ENCODE measurements around the gene SHH. TPM values are rescaled to one million over a fixed set of nuclear protein-coding genes. Genes with fewer than 3 reads are reported as not detected.

The SHH gene
- total and polyA plus RNA-seq, 3 experiments from 2014 or later = not detected

- Mint-ChIP-seq H3K4me1 (peaks cover 8 to 30% (median 8%) of the 10 kb centered on the region in 3 donors), H3K27me3 (peaks cover 41 to 60% of the 10 kb centered on the region in 2 donors), H3K27ac (no peak overlapping the region), H3K4me3 (no peak overlapping the region), H3K36me3 (no peaks in the 10 kb centered on the region), H3K9me3 (no peaks in the 10 kb centered on the region)
- Histone ChIP-seq H3K36me3 (ENCODE audit: insufficient read depth, low read length) (no peaks in the 10 kb centered on the region), H3K27ac (ENCODE audit: low read depth, low read length) (no peak overlapping the region), H3K4me3 (ENCODE audit: low read length) (no peak overlapping the region), H3K27me3 (ENCODE audit: insufficient read depth, low read length, poor library complexity, severe bottlenecking) (peaks cover 17% of the 10 kb centered on the region), H3K9me3 (ENCODE audit: low read length) (no peaks in the 10 kb centered on the region), H3K4me1 (ENCODE audit: insufficient read depth, low read length) (no peaks in the 10 kb centered on the region)
- CTCF ChIA-PET = no interaction called here
- DNase-seq = no peak
- POLR2A ChIA-PET = no interaction called here
These were observed 1.5 kb upstream of the SHH start for GRCh38 chr7:155813546-155814315.

GRCh38 chr7:155813125-155813524 is 862 bp upstream of the SHH start:
- Histone ChIP-seq H3K4me1 (ENCODE audit: insufficient read depth, low read length) (no peaks in the 10 kb centered on the region), H3K27ac (ENCODE audit: low read depth, low read length) (no peak overlapping the region), H3K4me3 (ENCODE audit: low read length) (no peak overlapping the region), H3K27me3 (ENCODE audit: insufficient read depth, low read length, poor library complexity, severe bottlenecking) (peaks cover 17% of the 10 kb centered on the region), H3K36me3 (ENCODE audit: insufficient read depth, low read length) (no peaks in the 10 kb centered on the region), H3K9me3 (ENCODE audit: low read length) (no peaks in the 10 kb centered on the region)
- peaks cover 8 to 31% (median 8%) of the 10 kb centered on the region in 3 donors for H3K4me1 Mint-ChIP-seq
- no peaks in the 10 kb centered on the region for H3K9me3 Mint-ChIP-seq
- ChIA-PET POLR2A (no interaction called here), CTCF (no interaction called here)
- no peak overlapping the region for H3K4me3 Mint-ChIP-seq
- peaks cover 42 to 60% of the 10 kb centered on the region in 2 donors for H3K27me3 Mint-ChIP-seq
- H3K27ac Mint-ChIP-seq = no peak overlapping the region
- H3K36me3 Mint-ChIP-seq = no peaks in the 10 kb centered on the region
- DNase-seq = no peak

DNA sequence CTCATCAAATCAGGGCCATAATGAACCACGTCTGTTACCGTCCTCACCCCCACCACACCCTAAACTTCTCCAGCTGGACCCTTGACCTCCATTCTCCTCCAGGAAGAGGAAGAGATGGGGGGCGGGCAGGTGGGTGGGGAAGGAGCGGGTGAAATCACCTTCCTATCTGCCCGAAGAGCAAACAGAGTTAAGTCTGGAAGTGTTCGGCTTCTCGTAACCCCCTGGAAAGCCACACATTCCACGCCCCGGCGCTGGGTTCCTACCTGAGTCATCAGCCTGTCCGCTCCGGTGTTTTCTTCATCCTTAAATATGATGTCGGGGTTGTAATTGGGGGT is 736 bp downstream of the SHH start:
- Mint-ChIP-seq H3K27me3 (peaks cover 48 to 74% of the 10 kb centered on the region in 2 donors), H3K36me3 (no peaks in the 10 kb centered on the region), H3K9me3 (peaks cover 0 to 2% (median 0%) of the 10 kb centered on the region in 5 donors), H3K4me3 (peak overlapping the region in 1 of 7 donors; percentile 61), H3K27ac (no peak overlapping the region), H3K4me1 (peaks cover 8 to 42% (median 12%) of the 10 kb centered on the region in 3 donors)
- Histone ChIP-seq H3K36me3 (ENCODE audit: insufficient read depth, low read length) (no peaks in the 10 kb centered on the region), H3K9me3 (ENCODE audit: low read length) (no peaks in the 10 kb centered on the region), H3K4me3 (ENCODE audit: low read length) (no peak overlapping the region), H3K27me3 (ENCODE audit: insufficient read depth, low read length, poor library complexity, severe bottlenecking) (peaks cover 17% of the 10 kb centered on the region), H3K27ac (ENCODE audit: low read depth, low read length) (no peak overlapping the region), H3K4me1 (ENCODE audit: insufficient read depth, low read length) (no peaks in the 10 kb centered on the region)
- ChIA-PET CTCF (no interaction called here), POLR2A (interaction anchor here (0.6 kb wide), 1 partner anchor 17 kb away, joined by 3 read pairs; no protein-coding TSS in a partner anchor)
- no peak for DNase-seq

DNA sequence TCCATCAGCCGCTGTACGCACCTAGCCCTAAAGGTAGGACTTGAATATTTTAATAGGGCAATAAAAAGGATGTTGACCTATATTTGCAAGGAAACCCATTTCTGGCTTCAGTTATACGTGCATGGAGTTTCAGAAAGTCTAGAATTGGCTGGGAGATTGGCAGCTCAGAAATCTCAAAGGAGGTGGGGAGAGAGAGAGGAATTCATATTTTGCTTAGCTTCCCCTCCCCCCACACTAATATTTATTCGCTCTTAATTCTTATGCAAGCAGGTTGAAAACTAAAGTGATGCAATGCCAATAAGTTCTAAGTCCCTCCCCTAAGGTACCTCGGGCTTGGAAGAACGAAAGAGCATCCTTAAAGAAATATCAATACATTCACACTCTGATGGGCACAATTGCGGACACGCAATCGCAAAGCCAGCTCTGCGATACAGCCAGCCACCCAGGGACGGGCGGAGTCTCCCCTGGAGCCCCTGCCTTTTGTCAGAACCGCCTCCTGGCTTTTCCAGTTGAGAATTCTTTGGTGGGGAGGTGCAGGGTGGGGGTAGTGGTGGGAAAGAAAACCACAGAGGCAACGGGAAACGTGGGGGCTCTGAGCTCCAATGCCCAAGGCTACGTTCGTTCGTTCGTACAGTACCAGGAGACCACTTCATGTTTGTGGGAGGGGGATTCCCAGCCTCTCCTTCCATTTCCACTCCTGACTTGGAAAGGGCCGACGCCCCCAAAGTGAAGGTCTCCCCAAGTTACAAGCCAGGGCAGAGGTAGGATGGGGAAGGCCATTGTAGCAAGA is 1.3 kb downstream of the SHH start:
- Mint-ChIP-seq H3K36me3 (no peaks in the 10 kb centered on the region), H3K27ac (no peak overlapping the region), H3K27me3 (peaks cover 48 to 76% of the 10 kb centered on the region in 2 donors), H3K4me1 (peaks cover 8 to 45% (median 14%) of the 10 kb centered on the region in 3 donors), H3K4me3 (no peak overlapping the region), H3K9me3 (peaks cover 0 to 2% (median 0%) of the 10 kb centered on the region in 5 donors)
- peaks cover 17% of the 10 kb centered on the region for H3K27me3 ChIP-seq (ENCODE audit: insufficient read depth, low read length, poor library complexity, severe bottlenecking)
- no peak overlapping the region for H3K4me3 ChIP-seq (ENCODE audit: low read length)
- POLR2A ChIA-PET = interaction anchor here (0.6 kb wide), 1 partner anchor 16 kb away, joined by 3 read pairs; no protein-coding TSS in a partner anchor
- H3K27ac ChIP-seq (ENCODE audit: low read depth, low read length) = no peak overlapping the region
- H3K4me1 ChIP-seq (ENCODE audit: insufficient read depth, low read length) = no peaks in the 10 kb centered on the region
- no peak for DNase-seq
- no peaks in the 10 kb centered on the region for H3K9me3 ChIP-seq (ENCODE audit: low read length)
- CTCF ChIA-PET = no interaction called here
- no peaks in the 10 kb centered on the region for H3K36me3 ChIP-seq (ENCODE audit: insufficient read depth, low read length)

DNA sequence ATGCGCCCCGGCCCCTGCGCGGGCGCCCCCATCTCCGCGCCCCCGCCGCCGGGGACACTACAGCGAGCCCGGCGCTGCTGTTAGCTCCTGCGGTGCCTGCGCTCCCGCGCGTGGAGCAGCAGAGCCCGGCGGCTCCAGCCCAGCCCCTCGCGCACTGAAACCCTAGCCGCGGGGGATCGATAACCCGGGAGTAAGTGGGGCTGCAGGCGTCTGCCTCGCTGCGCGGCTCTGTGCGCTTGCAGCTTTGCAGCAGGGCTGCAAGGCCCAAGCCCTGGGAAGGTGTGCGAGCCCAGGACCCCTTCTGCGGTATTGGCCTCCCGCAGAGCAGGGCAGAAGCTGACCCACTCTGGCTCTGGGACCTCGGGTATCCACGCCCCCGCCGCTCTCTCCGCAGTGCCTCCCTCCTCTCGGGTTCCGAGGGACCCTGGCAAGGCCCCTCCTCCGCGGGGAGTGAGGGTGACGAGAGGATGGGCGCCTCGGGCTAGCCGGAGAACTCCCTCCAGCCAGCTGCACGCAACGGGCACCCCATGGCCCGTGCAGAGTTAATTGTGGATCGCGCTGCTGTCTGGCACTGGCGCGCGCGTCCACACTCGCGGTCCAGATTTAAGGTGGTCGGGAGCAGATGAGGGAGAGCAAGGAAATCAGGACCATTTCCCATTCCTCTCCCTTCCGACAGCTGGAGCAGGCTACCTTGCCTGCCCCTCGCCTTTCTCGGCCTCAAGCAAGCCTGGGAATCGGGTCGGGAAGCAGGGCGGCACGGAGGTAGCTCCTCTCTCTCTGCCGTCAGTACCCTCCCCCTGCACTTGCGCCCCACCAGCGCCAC is 2.1 kb downstream of the SHH start:
- Histone ChIP-seq H3K4me1 (ENCODE audit: insufficient read depth, low read length) (no peaks in the 10 kb centered on the region), H3K27me3 (ENCODE audit: insufficient read depth, low read length, poor library complexity, severe bottlenecking) (peaks cover 13% of the 10 kb centered on the region), H3K36me3 (ENCODE audit: insufficient read depth, low read length) (no peaks in the 10 kb centered on the region), H3K27ac (ENCODE audit: low read depth, low read length) (no peak overlapping the region), H3K4me3 (ENCODE audit: low read length) (no peak overlapping the region), H3K9me3 (ENCODE audit: low read length) (no peaks in the 10 kb centered on the region)
- no peak overlapping the region for H3K4me3 Mint-ChIP-seq
- ChIA-PET CTCF (no interaction called here), POLR2A (no interaction called here)
- H3K4me1 Mint-ChIP-seq = peaks cover 11 to 42% (median 12%) of the 10 kb centered on the region in 3 donors
- peaks cover 0 to 2% (median 0%) of the 10 kb centered on the region in 5 donors for H3K9me3 Mint-ChIP-seq
- no peak for DNase-seq
- H3K27me3 Mint-ChIP-seq = peaks cover 43 to 72% of the 10 kb centered on the region in 2 donors
- H3K27ac Mint-ChIP-seq = no peak overlapping the region
- H3K36me3 Mint-ChIP-seq = no peaks in the 10 kb centered on the region

DNA sequence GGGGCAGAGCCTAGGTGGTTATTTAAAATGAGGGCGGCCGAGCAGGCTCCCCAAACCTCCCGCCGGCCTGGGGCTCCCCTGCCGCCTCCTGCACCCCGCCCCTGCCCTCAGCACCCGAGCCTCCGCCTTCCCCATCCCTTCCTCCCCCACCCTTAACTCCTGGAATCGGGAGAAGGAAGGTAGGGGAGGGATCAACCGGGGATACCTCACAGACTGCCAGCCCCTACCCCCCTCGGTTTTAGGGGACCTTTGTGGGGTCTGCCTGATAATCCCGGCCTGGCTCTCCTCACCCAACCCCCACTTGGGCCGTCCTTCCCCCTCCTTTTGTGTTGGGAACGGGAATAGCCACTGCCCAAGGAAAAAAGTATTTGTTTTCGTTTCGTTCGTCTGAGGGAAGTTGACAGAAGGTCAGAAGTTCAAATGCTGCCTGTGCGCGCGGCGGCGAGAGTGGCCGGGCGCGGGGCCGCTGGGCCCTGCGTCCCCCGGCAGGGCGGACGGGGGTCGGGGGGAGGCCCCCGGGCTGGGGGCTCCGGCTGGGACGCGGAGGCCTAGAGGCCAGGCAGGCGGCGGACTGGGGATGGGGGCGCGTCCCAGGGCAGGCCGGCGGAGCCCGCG is 2.8 kb downstream of the SHH start:
- ChIA-PET CTCF (no interaction called here), POLR2A (no interaction called here)
- Mint-ChIP-seq H3K27ac (no peak overlapping the region), H3K9me3 (peaks cover 0 to 2% (median 0%) of the 10 kb centered on the region in 5 donors), H3K4me3 (peak overlapping the region in 1 of 7 donors; percentile 73), H3K27me3 (peaks cover 44 to 75% of the 10 kb centered on the region in 2 donors), H3K4me1 (peaks cover 12 to 44% (median 12%) of the 10 kb centered on the region in 3 donors), H3K36me3 (no peaks in the 10 kb centered on the region)
- Histone ChIP-seq H3K27me3 (ENCODE audit: insufficient read depth, low read length, poor library complexity, severe bottlenecking) (peaks cover 13% of the 10 kb centered on the region), H3K4me1 (ENCODE audit: insufficient read depth, low read length) (no peaks in the 10 kb centered on the region), H3K4me3 (ENCODE audit: low read length) (no peak overlapping the region), H3K27ac (ENCODE audit: low read depth, low read length) (no peak overlapping the region), H3K9me3 (ENCODE audit: low read length) (no peaks in the 10 kb centered on the region), H3K36me3 (ENCODE audit: insufficient read depth, low read length) (no peaks in the 10 kb centered on the region)
- DNase-seq = no peak

GRCh38 chr7:155808549-155809331 is 3.5 kb downstream of the SHH start:
- CTCF ChIA-PET = no interaction called here
- Histone ChIP-seq H3K36me3 (ENCODE audit: insufficient read depth, low read length) (no peaks in the 10 kb centered on the region), H3K27ac (ENCODE audit: low read depth, low read length) (no peak overlapping the region), H3K4me3 (ENCODE audit: low read length) (no peak overlapping the region), H3K9me3 (ENCODE audit: low read length) (no peaks in the 10 kb centered on the region), H3K4me1 (ENCODE audit: insufficient read depth, low read length) (no peaks in the 10 kb centered on the region), H3K27me3 (ENCODE audit: insufficient read depth, low read length, poor library complexity, severe bottlenecking) (peaks cover 13% of the 10 kb centered on the region)
- H3K9me3 Mint-ChIP-seq = peaks cover 0 to 2% (median 0%) of the 10 kb centered on the region in 5 donors
- peak overlapping the region in 1 of 7 donors; percentile 73 for H3K4me3 Mint-ChIP-seq
- no peak overlapping the region for H3K27ac Mint-ChIP-seq
- DNase-seq = no peak
- H3K36me3 Mint-ChIP-seq = no peaks in the 10 kb centered on the region
- peaks cover 43 to 73% of the 10 kb centered on the region in 2 donors for H3K27me3 Mint-ChIP-seq
- H3K4me1 Mint-ChIP-seq = peaks cover 12 to 49% (median 12%) of the 10 kb centered on the region in 3 donors
- POLR2A ChIA-PET = no interaction called here
